ENCODE results near the gene PRKN.

PRKN gene

GRCh38 chr6:162119341-162119740, 608.2 kb downstream of the PRKN start:
- no peak for TF ChIP-seq ZNF274 (IDR thresholded peaks at IDR 0.05; ENCODE audit: low read depth, low read length)
- H3K4me3 ChIP-seq (ENCODE audit: low read length) = no peak overlapping the region

GRCh38 chr6:162118706-162119105, 608.9 kb downstream of the PRKN start:
- no peak for TF ChIP-seq ZNF274 (IDR thresholded peaks at IDR 0.05; ENCODE audit: low read depth, low read length)
- no peak overlapping the region for H3K4me3 ChIP-seq (ENCODE audit: low read length)

GRCh38 chr6:162116902-162117525, 610.6 kb downstream of the PRKN start:
- H3K4me3 ChIP-seq (ENCODE audit: low read length) = no peak overlapping the region
- TF ChIP-seq ZNF274 (IDR thresholded peaks at IDR 0.05; ENCODE audit: low read depth, low read length) = no peak

- H3K4me3 ChIP-seq (ENCODE audit: low read length) = no peak overlapping the region
- no peak for TF ChIP-seq ZNF274 (IDR thresholded peaks at IDR 0.05; ENCODE audit: low read depth, low read length)
These were observed 618.0 kb downstream of the PRKN start for GRCh38 chr6:162109480-162110050.

- no peak overlapping the region for H3K4me3 ChIP-seq (ENCODE audit: low read length)
- no peak for TF ChIP-seq ZNF274 (IDR thresholded peaks at IDR 0.05; ENCODE audit: low read depth, low read length)
These were observed 619.5 kb downstream of the PRKN start for GRCh38 chr6:162108041-162108440.

- TF ChIP-seq ZNF274 (IDR thresholded peaks at IDR 0.05; ENCODE audit: low read depth, low read length) = no peak
- H3K4me3 ChIP-seq (ENCODE audit: low read length) = no peak overlapping the region
These were observed 627.5 kb downstream of the PRKN start for GRCh38 chr6:162100096-162100495.

- no peak overlapping the region for H3K4me3 ChIP-seq (ENCODE audit: low read length)
- TF ChIP-seq ZNF274 (IDR thresholded peaks at IDR 0.05; ENCODE audit: low read depth, low read length) = no peak
These were observed 627.9 kb downstream of the PRKN start for GRCh38 chr6:162099685-162100084.

- H3K4me3 ChIP-seq (ENCODE audit: low read length) = no peak overlapping the region
- TF ChIP-seq ZNF274 (IDR thresholded peaks at IDR 0.05; ENCODE audit: low read depth, low read length) = no peak
These were observed 634.6 kb downstream of the PRKN start for GRCh38 chr6:162092816-162093502.

- no peak overlapping the region for H3K4me3 ChIP-seq (ENCODE audit: low read length)
- no peak for TF ChIP-seq ZNF274 (IDR thresholded peaks at IDR 0.05; ENCODE audit: low read depth, low read length)
These were observed 636.8 kb downstream of the PRKN start for GRCh38 chr6:162090734-162091133.

- H3K4me3 ChIP-seq (ENCODE audit: low read length) = no peak overlapping the region
- TF ChIP-seq ZNF274 (IDR thresholded peaks at IDR 0.05; ENCODE audit: low read depth, low read length) = no peak
These were observed 639.5 kb downstream of the PRKN start for GRCh38 chr6:162088091-162088490.

- TF ChIP-seq ZNF274 (IDR thresholded peaks at IDR 0.05; ENCODE audit: low read depth, low read length) = no peak
- H3K4me3 ChIP-seq (ENCODE audit: low read length) = no peak overlapping the region
These were observed 642.0 kb downstream of the PRKN start for GRCh38 chr6:162085561-162085960.

GRCh38 chr6:162082520-162082919, 645.0 kb downstream of the PRKN start:
- H3K4me3 ChIP-seq (ENCODE audit: low read length) = no peak overlapping the region
- TF ChIP-seq ZNF274 (IDR thresholded peaks at IDR 0.05; ENCODE audit: low read depth, low read length) = no peak

- H3K4me3 ChIP-seq (ENCODE audit: low read length) = no peak overlapping the region
- no peak for TF ChIP-seq ZNF274 (IDR thresholded peaks at IDR 0.05; ENCODE audit: low read depth, low read length)
These were observed 648.9 kb downstream of the PRKN start for GRCh38 chr6:162078667-162079066.

- no peak overlapping the region for H3K4me3 ChIP-seq (ENCODE audit: low read length)
- TF ChIP-seq ZNF274 (IDR thresholded peaks at IDR 0.05; ENCODE audit: low read depth, low read length) = no peak
These were observed 649.4 kb downstream of the PRKN start for GRCh38 chr6:162078126-162078525.

- TF ChIP-seq ZNF274 (IDR thresholded peaks at IDR 0.05; ENCODE audit: low read depth, low read length) = no peak
- H3K4me3 ChIP-seq (ENCODE audit: low read length) = no peak overlapping the region
These were observed 650.8 kb downstream of the PRKN start for GRCh38 chr6:162076816-162077215.

Measured in GM08714 (cell line).